Measurements from ENCODE around the gene CCR8.

Gene CCR8

DNA sequence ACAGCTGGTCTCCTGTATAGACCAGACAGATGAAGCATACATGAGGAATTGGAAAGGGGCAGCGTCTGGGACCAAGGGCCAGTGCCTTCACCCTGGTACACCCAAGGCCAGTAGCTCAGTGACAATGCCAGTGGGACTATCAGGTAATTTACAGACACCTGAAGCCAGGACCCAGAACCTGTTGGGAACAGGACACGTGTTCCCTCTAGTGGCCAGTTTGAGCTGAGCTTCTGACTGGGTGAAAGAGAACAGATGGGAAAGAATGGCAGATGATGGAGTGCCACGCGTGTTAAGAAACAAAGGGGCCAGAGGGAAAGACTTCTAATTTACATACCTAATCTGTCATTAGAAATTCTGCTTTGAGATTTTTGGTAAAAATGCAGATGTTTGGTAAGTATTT, 48.6 kb downstream of the CCR8 start:
- no peaks in the 10 kb centered on the region for H4K20me1 ChIP-seq (ENCODE audit: insufficient read depth, low read length, poor library complexity, severe bottlenecking)
- no peaks in the 10 kb centered on the region for H3K9me2 ChIP-seq (replicated peaks; ENCODE audit: low read depth, low read length)
- peaks cover 6% of the 10 kb centered on the region; the same call in 1 of the 2 replicates for H3K79me2 ChIP-seq (ENCODE audit: insufficient read depth, low read length)
- H3K9ac ChIP-seq (ENCODE audit: low read depth, low read length, poor library complexity, severe bottlenecking) = peak overlapping the region; percentile 46
- H3K4me2 ChIP-seq (ENCODE audit: low read depth, low read length, poor library complexity, severe bottlenecking) = peak overlapping the region; percentile 13
- H3K9me3 ChIP-seq (ENCODE audit: insufficient read depth, low read depth, low read length) = no peaks in the 10 kb centered on the region
- no peak overlapping the region for H3K4me3 ChIP-seq (ENCODE audit: low read length, poor library complexity, severe bottlenecking)
- TF ChIP-seq EZH2phosphoT487 (IDR thresholded peaks at IDR 0.05; ENCODE audit: borderline replicate concordance) (no peak), CTCF (conservative IDR thresholded peaks at IDR 0.05; ENCODE audit: low read length) (peak; percentile 97)
- no peaks in the 10 kb centered on the region for H3F3A ChIP-seq (ENCODE audit: low read depth)
- no peaks in the 10 kb centered on the region for H3K27me3 ChIP-seq (ENCODE audit: insufficient read depth, low read length, poor library complexity, severe bottlenecking)
- 0 out of 2 replicates have a peak overlapping the region, but pooled peaks have one; percentile 35 for H2AFZ ChIP-seq (ENCODE audit: low read length)
- no peaks in the 10 kb centered on the region for H3K36me3 ChIP-seq (ENCODE audit: insufficient read depth, low read length)
- peaks cover 24% of the 10 kb centered on the region for H3K4me1 ChIP-seq (ENCODE audit: insufficient read depth, low read length, poor library complexity, severe bottlenecking)

DNA sequence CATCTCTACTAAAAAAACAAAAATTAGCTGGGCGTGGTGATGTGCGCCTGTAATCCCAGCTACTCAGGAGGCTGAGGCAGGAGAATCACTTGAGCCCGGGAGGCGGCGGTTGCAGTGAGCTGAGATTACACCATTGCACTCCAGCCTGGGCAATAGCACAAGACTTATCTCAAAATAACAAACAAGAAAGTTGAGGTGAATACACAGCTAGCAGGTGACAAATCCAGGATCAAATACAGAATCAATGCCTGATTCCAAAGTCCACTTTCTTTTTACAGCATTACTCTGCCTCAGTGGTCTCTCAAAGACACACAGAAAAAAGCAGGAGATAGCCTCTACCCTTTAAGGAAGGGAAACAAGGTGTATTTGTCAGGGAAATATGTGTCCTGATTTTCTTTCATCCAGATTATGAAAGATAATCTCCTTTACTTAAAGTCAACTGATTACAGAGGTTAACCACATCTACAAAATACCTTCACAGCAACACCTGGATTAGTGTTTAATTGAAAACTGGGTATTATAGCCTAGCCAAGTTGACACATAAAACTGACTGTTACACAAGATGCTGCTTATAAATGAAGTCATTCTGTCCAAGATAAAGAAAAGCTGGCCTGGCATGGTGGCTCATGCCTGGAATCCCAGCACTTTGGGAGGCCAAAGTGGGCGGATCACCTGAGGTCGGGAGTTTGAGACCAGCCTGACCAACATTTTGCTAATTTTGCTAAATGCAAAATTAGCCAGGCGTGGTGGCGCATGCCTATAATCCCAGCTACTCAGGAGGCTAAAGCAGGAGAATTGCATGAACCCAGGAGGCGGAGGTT, 49.7 kb downstream of the CCR8 start:
- no peaks in the 10 kb centered on the region for H3K36me3 ChIP-seq (ENCODE audit: insufficient read depth, low read length)
- no peaks in the 10 kb centered on the region for H3F3A ChIP-seq (ENCODE audit: low read depth)
- TF ChIP-seq EZH2phosphoT487 (IDR thresholded peaks at IDR 0.05; ENCODE audit: borderline replicate concordance) (no peak), CTCF (conservative IDR thresholded peaks at IDR 0.05; ENCODE audit: low read length) (no peak)
- H3K9me2 ChIP-seq (replicated peaks; ENCODE audit: low read depth, low read length) = no peaks in the 10 kb centered on the region
- H3K4me2 ChIP-seq (ENCODE audit: low read depth, low read length, poor library complexity, severe bottlenecking) = no peak overlapping the region
- H3K4me1 ChIP-seq (ENCODE audit: insufficient read depth, low read length, poor library complexity, severe bottlenecking) = peaks cover 24% of the 10 kb centered on the region
- peaks cover 5% of the 10 kb centered on the region for H4K20me1 ChIP-seq (ENCODE audit: insufficient read depth, low read length, poor library complexity, severe bottlenecking)
- H3K9ac ChIP-seq (ENCODE audit: low read depth, low read length, poor library complexity, severe bottlenecking) = no peak overlapping the region
- no peak overlapping the region for H3K4me3 ChIP-seq (ENCODE audit: low read length, poor library complexity, severe bottlenecking)
- peaks cover 12% of the 10 kb centered on the region for H3K79me2 ChIP-seq (ENCODE audit: insufficient read depth, low read length)
- no peak overlapping the region for H2AFZ ChIP-seq (ENCODE audit: low read length)
- H3K9me3 ChIP-seq (ENCODE audit: insufficient read depth, low read depth, low read length) = no peaks in the 10 kb centered on the region
- no peaks in the 10 kb centered on the region for H3K27me3 ChIP-seq (ENCODE audit: insufficient read depth, low read length, poor library complexity, severe bottlenecking)

DNA sequence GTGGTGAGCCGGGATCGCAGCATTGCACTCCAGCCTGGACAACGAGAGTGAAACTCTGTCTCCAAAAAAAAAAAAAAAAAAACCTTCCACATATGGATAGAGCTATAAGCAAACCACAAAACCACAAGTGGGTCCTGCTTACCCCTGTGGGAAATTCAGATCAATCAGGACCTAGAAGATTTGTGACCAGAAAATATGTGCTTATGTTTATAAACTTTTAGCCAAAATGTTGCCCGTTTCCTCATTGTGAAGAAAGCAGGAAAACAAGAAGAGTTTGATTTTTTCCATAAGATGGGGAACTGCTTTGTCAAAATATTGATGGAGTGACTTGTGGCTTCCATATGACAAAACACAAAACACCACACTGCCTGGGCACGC, 50.3 kb downstream of the CCR8 start:
- Histone ChIP-seq H3K79me2 (ENCODE audit: insufficient read depth, low read length) (peaks cover 18% of the 10 kb centered on the region), H3K4me2 (ENCODE audit: low read depth, low read length, poor library complexity, severe bottlenecking) (no peak overlapping the region), H3K4me1 (ENCODE audit: insufficient read depth, low read length, poor library complexity, severe bottlenecking) (peaks cover 28% of the 10 kb centered on the region), H3K27me3 (ENCODE audit: insufficient read depth, low read length, poor library complexity, severe bottlenecking) (no peaks in the 10 kb centered on the region), H3K9me2 (replicated peaks; ENCODE audit: low read depth, low read length) (no peaks in the 10 kb centered on the region), H3K9me3 (ENCODE audit: insufficient read depth, low read depth, low read length) (no peaks in the 10 kb centered on the region), H3K36me3 (ENCODE audit: insufficient read depth, low read length) (no peaks in the 10 kb centered on the region), H4K20me1 (ENCODE audit: insufficient read depth, low read length, poor library complexity, severe bottlenecking) (peaks cover 10% of the 10 kb centered on the region), H3K4me3 (ENCODE audit: low read length, poor library complexity, severe bottlenecking) (no peak overlapping the region), H2AFZ (ENCODE audit: low read length) (no peak overlapping the region), H3K9ac (ENCODE audit: low read depth, low read length, poor library complexity, severe bottlenecking) (no peak overlapping the region), H3F3A (ENCODE audit: low read depth) (no peaks in the 10 kb centered on the region)
- no peak for TF ChIP-seq EZH2phosphoT487 (IDR thresholded peaks at IDR 0.05; ENCODE audit: borderline replicate concordance)
- no peak for TF ChIP-seq CTCF (conservative IDR thresholded peaks at IDR 0.05; ENCODE audit: low read length)

Data from Loucy (cell line).